Stomach (tissue), 4 donors: Measurements from ENCODE around the gene OXLD1.

ENCODE experiments used
- CTCF ChIP-seq, 7 experiments: fragments of 450-650 bp in 4 of 7; fragments of 200-600 bp in 3 of 7; sonication (generic) in 3 of 7; IDR thresholded peaks; one replicate each; pipeline ENCODE4 v1.5.1; 2016 to 2019; ENCODE audit warnings: antibody characterized with exemption in 7 of 7, control low read depth in 2 of 7, mild to moderate bottlenecking in 1 of 7
- EP300 ChIP-seq: sonication (generic); formaldehyde crosslinking; IDR thresholded peaks from one replicate; pipeline ENCODE4 v1.6.1; 2017; ENCODE audit warnings: antibody characterized with exemption
- POLR2A ChIP-seq, 4 donors: fragments of 450-650 bp; IDR thresholded peaks; one replicate each; pipeline ENCODE4 v1.6.1; 2016; ENCODE audit warnings: antibody characterized with exemption in 4 of 4, control low read depth in 2 of 4, mild to moderate bottlenecking in 1 of 4, moderate library complexity in 1 of 4
- POLR2AphosphoS5 ChIP-seq, 3 donors: sonication (generic); formaldehyde crosslinking; IDR thresholded peaks; one replicate each; pipeline ENCODE4 v1.6.1; 2016; ENCODE audit warnings: antibody characterized with exemption in 3 of 3

- no peak for TF ChIP-seq POLR2A (IDR thresholded peaks at IDR 0.05)
- no peak for TF ChIP-seq CTCF (IDR thresholded peaks at IDR 0.05)
- no peak for TF ChIP-seq POLR2AphosphoS5 (IDR thresholded peaks at IDR 0.05)
- no peak for TF ChIP-seq EP300
Observed at GRCh38 chr17:81681672-81682071, 15.3 kb upstream of the OXLD1 start.
